Stimulated activated CD8-positive, alpha-beta memory T cell treated with anti-CD3 and anti-CD28 coated beads, Interleukin-4, amount 100 ng/mL, for 48 hours (primary cell): ENCODE data around the gene SCN10A.

Experiments used
- DNase-seq: peaks from one replicate; pipeline ENCODE4 v3.0.0-alpha.2; 2020

SCN10A gene

GRCh38 chr3:38717355-38718240, 98.4 kb downstream of the SCN10A start:
- DNase-seq, result no peak

- DNase-seq, result no peak
Observed at GRCh38 chr3:38713121-38713520, 102.9 kb downstream of the SCN10A start.

- DNase-seq, result no peak
Observed at GRCh38 chr3:38711321-38711720, 104.7 kb downstream of the SCN10A start.

GRCh38 chr3:38707730-38708129, 108.3 kb downstream of the SCN10A start:
- no peak for DNase-seq

GRCh38 chr3:38706961-38707360, 109.1 kb downstream of the SCN10A start:
- DNase-seq, result no peak

- DNase-seq, result no peak
Observed at GRCh38 chr3:38702231-38702630, 113.8 kb downstream of the SCN10A start.

GRCh38 chr3:38698760-38699159, 117.3 kb downstream of the SCN10A start:
- DNase-seq, result no peak

- no peak for DNase-seq
Observed at GRCh38 chr3:38698061-38698460, 118.0 kb downstream of the SCN10A start.

- no peak for DNase-seq
Observed at GRCh38 chr3:38696034-38696433, 120.0 kb downstream of the SCN10A start.

GRCh38 chr3:38690185-38690584, 125.8 kb downstream of the SCN10A start:
- DNase-seq, result no peak

GRCh38 chr3:38689774-38690173, 126.2 kb downstream of the SCN10A start:
- no peak for DNase-seq

- DNase-seq, result no peak
Observed at GRCh38 chr3:38689346-38689745, 126.7 kb downstream of the SCN10A start.

- no peak for DNase-seq
Observed at GRCh38 chr3:38687321-38687720, 128.7 kb downstream of the SCN10A start.

- DNase-seq, result no peak
Observed at GRCh38 chr3:38684546-38684945, 131.5 kb downstream of the SCN10A start.

GRCh38 chr3:38669668-38670067, 146.3 kb downstream of the SCN10A start:
- DNase-seq, result no peak

GRCh38 chr3:38662544-38662943, 153.5 kb downstream of the SCN10A start:
- no peak for DNase-seq

GRCh38 chr3:38658841-38659240, 157.2 kb downstream of the SCN10A start:
- DNase-seq, result no peak

- no peak for DNase-seq
Observed at GRCh38 chr3:38657369-38657768, 158.6 kb downstream of the SCN10A start.

GRCh38 chr3:38655708-38656300, 160.2 kb downstream of the SCN10A start:
- no peak for DNase-seq

GRCh38 chr3:38653685-38654537, 162.1 kb downstream of the SCN10A start:
- DNase-seq, result no peak

- no peak for DNase-seq
Observed at GRCh38 chr3:38652934-38653333, 163.1 kb downstream of the SCN10A start.

- peak; percentile 81 for DNase-seq
Observed at GRCh38 chr3:38651153-38651789, 164.7 kb downstream of the SCN10A start.
